LNCAP (cell line): ENCODE measurements around the gene PVALB.

Source experiments
- CTCF ChIP-seq: fragments of 450-650 bp; IDR thresholded peaks from 2 replicates; pipeline ENCODE4 v1.5.1; 2017; ENCODE audit warnings: mild to moderate bottlenecking

Gene PVALB

GRCh38 chr22:36830601-36831000 lies 13.8 kb upstream of the PVALB start:
- no peak for TF ChIP-seq CTCF

GRCh38 chr22:36829370-36830002 lies 12.7 kb upstream of the PVALB start:
- TF ChIP-seq CTCF: no peak

- no peak for TF ChIP-seq CTCF
Measured at GRCh38 chr22:36828815-36829214, 12.0 kb upstream of the PVALB start.

GRCh38 chr22:36826262-36826661 lies 9.4 kb upstream of the PVALB start:
- no peak for TF ChIP-seq CTCF

- TF ChIP-seq CTCF: no peak
Measured at GRCh38 chr22:36824655-36825054, 7.8 kb upstream of the PVALB start.

GRCh38 chr22:36823186-36823839 lies 6.5 kb upstream of the PVALB start:
- no peak for TF ChIP-seq CTCF

GRCh38 chr22:36822581-36822980 lies 5.7 kb upstream of the PVALB start:
- no peak for TF ChIP-seq CTCF
